DND-41 (cell line): ENCODE results near the gene MCRIP1.
A peak's percentile ranks its signal among the peaks of the same experiment; 100 is the strongest.

ENCODE experiments used
- ATAC-seq: fragments of 200-7000 bp; cut with Tn5 transposase; 3 replicates; pipeline ENCODE4 v1.9.1; 2021; ENCODE audit warnings: low read depth; ENCODE audit not compliant: insufficient read depth
- DNase-seq: peaks from one replicate; pipeline ENCODE4 v3.0.0-alpha.2; 2020
- H2AFZ ChIP-seq: 2 replicates; pipeline ENCODE4 v1.6.0; 2012; ENCODE audit warnings: low read depth, low read length
- H3K27ac ChIP-seq: 2 replicates; pipeline ENCODE4 v1.5.1; 2012; ENCODE audit warnings: low read length, inconsistent platforms
- H3K27me3 ChIP-seq: fragments of 200-600 bp; sonication (generic); 2 replicates; pipeline ENCODE4 v1.6.0; 2012; ENCODE audit warnings: low read length, mild to moderate bottlenecking, inconsistent platforms; ENCODE audit not compliant: insufficient read depth, poor library complexity
- H3K36me3 ChIP-seq: 2 replicates; pipeline ENCODE4 v1.5.1; 2012; ENCODE audit warnings: low read length, inconsistent platforms; ENCODE audit not compliant: insufficient read depth
- H3K4me1 ChIP-seq: 2 replicates; pipeline ENCODE4 v1.5.1; 2012; ENCODE audit warnings: mild to moderate bottlenecking, low read length; ENCODE audit not compliant: insufficient read depth
- H3K4me2 ChIP-seq: 2 replicates; pipeline ENCODE4 v1.6.0; 2012; ENCODE audit warnings: mild to moderate bottlenecking, moderate library complexity, low read length, inconsistent platforms; ENCODE audit not compliant: insufficient read depth
- H3K4me3 ChIP-seq, 2 experiments: fragments of 200-600 bp in 1 of 2; shearing (Covaris generic) in 1 of 2; 2 replicates each; pipeline ENCODE4 v1.5.1; 2012 to 2016; ENCODE audit warnings: inconsistent platforms in 2 of 2, low read length in 2 of 2, mild to moderate bottlenecking in 2 of 2, low read depth in 1 of 2, moderate library complexity in 1 of 2
- H3K79me2 ChIP-seq: 2 replicates; pipeline ENCODE4 v1.6.0; 2012; ENCODE audit warnings: low read length, inconsistent platforms; ENCODE audit not compliant: insufficient read depth
- H3K9ac ChIP-seq: 2 replicates; pipeline ENCODE4 v1.6.0; 2012; ENCODE audit warnings: low read depth, mild to moderate bottlenecking, inconsistent platforms, low read length, moderate library complexity
- H3K9me3 ChIP-seq: 2 replicates; pipeline ENCODE4 v1.5.1; 2012; ENCODE audit warnings: low read length, moderate library complexity, mild to moderate bottlenecking, inconsistent platforms; ENCODE audit not compliant: insufficient read depth, severe bottlenecking
- H4K20me1 ChIP-seq: 2 replicates; pipeline ENCODE4 v1.6.0; 2012; ENCODE audit warnings: low read length; ENCODE audit not compliant: insufficient read depth
- CTCF ChIP-seq: IDR thresholded peaks from 2 replicates; pipeline ENCODE4 v1.5.1; 2012; ENCODE audit warnings: borderline replicate concordance, low read length, moderate library complexity, mild to moderate bottlenecking; ENCODE audit not compliant: poor library complexity, severe bottlenecking; ENCODE audit errors: extremely low read depth
- EZH2 ChIP-seq: IDR thresholded peaks from 3 replicates; pipeline ENCODE4 v1.6.1; 2012; ENCODE audit warnings: borderline replicate concordance, low read depth, mild to moderate bottlenecking, moderate library complexity, low read length, inconsistent platforms; ENCODE audit not compliant: severe bottlenecking

The MCRIP1 gene

GRCh38 chr17:81834831-81835267, 1.8 kb upstream of the MCRIP1 start, which contains the start of gene PPP1R27:
TSS of gene PPP1R27 (minus strand) at chr17:81835050. CDS start at chr17:81834953, 97 bp downstream.
- Histone ChIP-seq H3K4me3 (peak within 1 kb of the TSS; percentile 56 to 80), H3K9me3 (no peaks in the 10 kb centered on the region), H3K27ac (peak within 1 kb of the TSS; percentile 89), H3K36me3 (no peaks in the 10 kb centered on the region; the same call in 1 of the 2 replicates), H3K79me2 (peaks cover 30% of the 10 kb centered on the region), H3K9ac (peak within 1 kb of the TSS; percentile 92), H3K4me2 (peak within 1 kb of the TSS; percentile 100), H3K27me3 (no peaks in the 10 kb centered on the region), H3K4me1 (peaks cover 31% of the 10 kb centered on the region), H4K20me1 (peaks cover 7% of the 10 kb centered on the region), H2AFZ (peak within 1 kb of the TSS; percentile 64; the same call in 1 of the 2 replicates)
- no peak for ATAC-seq
- DNase-seq: no peak
- no peak for TF ChIP-seq CTCF
- TF ChIP-seq EZH2: no peak

- peaks cover 13% of the 10 kb centered on the region for H4K20me1 ChIP-seq
- H3K4me3 ChIP-seq: peak overlapping the region; percentile 56 to 80
- peak overlapping the region; percentile 89 for H3K27ac ChIP-seq
- H3K4me2 ChIP-seq: peak overlapping the region; percentile 100
- peak overlapping the region; percentile 64 for H2AFZ ChIP-seq
- peak overlapping the region; percentile 92 for H3K9ac ChIP-seq
- no peak for DNase-seq
- no peak for TF ChIP-seq EZH2
- TF ChIP-seq CTCF: no peak
- no peaks in the 10 kb centered on the region for H3K9me3 ChIP-seq
- H3K27me3 ChIP-seq: no peaks in the 10 kb centered on the region
- H3K4me1 ChIP-seq: peaks cover 31% of the 10 kb centered on the region
- ATAC-seq: no peak
- H3K36me3 ChIP-seq: no peaks in the 10 kb centered on the region; the same call in 1 of the 2 replicates
- peaks cover 37% of the 10 kb centered on the region for H3K79me2 ChIP-seq
These were observed 1.1 kb upstream of the MCRIP1 start for GRCh38 chr17:81833921-81834830.

GRCh38 chr17:81832608-81833159, 407 bp downstream of the MCRIP1 start:
- no peaks in the 10 kb centered on the region for H3K27me3 ChIP-seq
- H3K9me3 ChIP-seq: no peaks in the 10 kb centered on the region
- peak overlapping the region; percentile 68 for H3K27ac ChIP-seq
- peaks cover 31% of the 10 kb centered on the region for H3K4me1 ChIP-seq
- peak; percentile 49 for DNase-seq
- H3K4me3 ChIP-seq: peak overlapping the region; percentile 53 to 81
- H3K4me2 ChIP-seq: peak overlapping the region; percentile 92
- H3K9ac ChIP-seq: peak overlapping the region; percentile 92
- H2AFZ ChIP-seq: peak overlapping the region; percentile 48
- H4K20me1 ChIP-seq: peaks cover 16% of the 10 kb centered on the region
- peaks cover 49% of the 10 kb centered on the region for H3K79me2 ChIP-seq
- no peaks in the 10 kb centered on the region; the same call in 1 of the 2 replicates for H3K36me3 ChIP-seq
- TF ChIP-seq EZH2 (no peak), CTCF (no peak)
- ATAC-seq: peak; percentile 51
